BJ (cell line): Measurements from ENCODE around the gene SCMH1. TPM values are rescaled to one million over a fixed set of nuclear protein-coding genes. Genes with fewer than 3 reads are reported as not detected.

Source experiments
- CTCF ChIA-PET: fragments of 350-600 bp; formaldehyde crosslinking; extraction: SDS; loops from one replicate; lab custom pipeline; 2021; ENCODE audit warnings: antibody characterized with exemption, inconsistent platforms; lab: Yijun Ruan, JAX
- POLR2A ChIA-PET: fragments of 300-600 bp; sonication (Branson Sonifier 250); formaldehyde crosslinking; extraction: SDS; loops from one replicate; lab custom pipeline; 2021; ENCODE audit warnings: antibody characterized with exemption; lab: Charles Lee
- DNase-seq: peaks from one replicate; pipeline ENCODE4 v3.0.0-alpha.2; 2011; ENCODE audit warnings: low read depth
- H3K27me3 ChIP-seq: 2 replicates; pipeline ENCODE4 v1.6.0; 2011; ENCODE audit warnings: low read length; ENCODE audit not compliant: control insufficient read depth, insufficient read depth
- H3K36me3 ChIP-seq: 2 replicates; pipeline ENCODE4 v1.5.1; 2011; ENCODE audit warnings: low read length; ENCODE audit not compliant: control insufficient read depth, insufficient read depth
- H3K4me3 ChIP-seq: 2 replicates; pipeline ENCODE4 v1.5.1; 2011; ENCODE audit warnings: low read depth, mild to moderate bottlenecking, control low read depth, low read length
- CTCF ChIP-seq: IDR thresholded peaks from 2 replicates; pipeline ENCODE4 v1.5.1; 2011; ENCODE audit warnings: low read depth, mild to moderate bottlenecking, control low read depth, inconsistent platforms, low read length, moderate library complexity; ENCODE audit not compliant: insufficient read depth
- polyA plus RNA-seq: library from polyadenylated mRNA; depleted of rRNA; stranded (reverse); fragments of >200 nt; gene quantifications from 2 replicates; pipeline ENCODE4 v1.2.3, GENCODE V29; 2011

The SCMH1 gene
- polyA plus RNA-seq, 1 experiment, result 44.9 TPM

DNA sequence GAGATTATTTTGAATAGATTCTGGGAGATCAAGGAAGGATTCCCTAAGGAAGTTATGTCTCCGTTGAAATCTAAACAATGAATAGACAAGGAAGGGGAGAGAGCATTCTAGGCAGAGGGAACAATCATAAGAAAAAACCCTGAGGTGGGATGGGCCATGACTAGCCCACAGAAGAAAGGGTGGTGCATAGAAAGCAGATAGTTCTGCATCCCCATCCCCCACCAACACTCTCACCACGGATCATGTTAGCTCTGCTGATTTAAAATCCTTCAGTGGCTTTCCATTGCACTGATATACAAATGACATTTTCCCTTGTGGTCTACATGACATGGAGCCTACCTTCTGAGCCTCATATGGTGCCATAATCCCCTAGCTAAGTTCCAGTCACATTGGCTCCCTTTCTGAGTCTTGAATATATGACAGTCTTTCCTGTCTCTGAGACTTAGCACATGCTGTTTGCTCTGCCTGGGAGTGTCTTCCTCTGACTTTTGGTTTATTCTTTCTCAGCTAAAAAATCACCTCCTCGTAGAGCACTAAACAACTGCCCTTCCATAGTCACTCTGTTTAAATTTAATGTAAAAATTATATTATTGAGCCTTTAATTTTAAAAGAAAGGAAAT lies 15.2 kb downstream of the SCMH1 start:
- ChIA-PET CTCF (interaction anchor here (1.1 kb wide), 1 partner anchor 129 kb away, joined by 3 read pairs; no protein-coding TSS in a partner anchor), POLR2A (no interaction called here)
- H3K36me3 ChIP-seq, result no peaks in the 10 kb centered on the region; the same call in 1 of the 2 replicates
- no peak for TF ChIP-seq CTCF
- DNase-seq, result no peak
- H3K27me3 ChIP-seq, result no peaks in the 10 kb centered on the region
- H3K4me3 ChIP-seq, result no peak overlapping the region

- H3K36me3 ChIP-seq, result no peaks in the 10 kb centered on the region; the same call in 1 of the 2 replicates
- H3K27me3 ChIP-seq, result no peaks in the 10 kb centered on the region
- CTCF ChIA-PET, result no interaction called here
- no peak for DNase-seq
- H3K4me3 ChIP-seq, result no peak overlapping the region
- TF ChIP-seq CTCF, result no peak
- POLR2A ChIA-PET, result no interaction called here
Observed at GRCh38 chr1:41225495-41225894, 16.6 kb downstream of the SCMH1 start.

- no peak overlapping the region for H3K4me3 ChIP-seq
- TF ChIP-seq CTCF, result no peak
- ChIA-PET CTCF (no interaction called here), POLR2A (no interaction called here)
- no peaks in the 10 kb centered on the region for H3K36me3 ChIP-seq
- H3K27me3 ChIP-seq, result no peaks in the 10 kb centered on the region
- DNase-seq, result no peak
Observed at GRCh38 chr1:41222496-41222895, 19.6 kb downstream of the SCMH1 start.

DNA sequence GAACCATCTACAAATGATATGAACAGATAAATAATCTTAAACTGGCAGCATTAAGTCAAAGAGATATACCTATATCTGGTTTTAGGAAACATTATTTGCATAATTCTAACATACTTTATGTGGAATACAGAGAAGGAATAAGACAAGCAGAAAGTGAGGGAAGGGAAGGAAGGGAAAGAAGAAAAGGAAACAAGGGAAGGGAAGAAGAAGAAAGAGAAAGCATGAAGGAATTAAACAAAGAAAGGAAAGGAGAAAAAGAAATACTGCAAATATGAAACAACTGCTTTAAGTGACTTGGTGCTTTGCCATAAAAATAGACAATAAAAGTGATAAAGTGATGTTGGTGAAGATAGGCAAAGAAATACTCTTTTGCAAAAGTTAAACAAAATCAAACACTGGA lies 20.1 kb downstream of the SCMH1 start:
- ChIA-PET CTCF (no interaction called here), POLR2A (no interaction called here)
- no peak for TF ChIP-seq CTCF
- Histone ChIP-seq H3K4me3 (no peak overlapping the region), H3K36me3 (no peaks in the 10 kb centered on the region), H3K27me3 (no peaks in the 10 kb centered on the region)
- no peak for DNase-seq

- Histone ChIP-seq H3K36me3 (no peaks in the 10 kb centered on the region), H3K4me3 (no peak overlapping the region), H3K27me3 (no peaks in the 10 kb centered on the region)
- ChIA-PET POLR2A (no interaction called here), CTCF (no interaction called here)
- DNase-seq, result no peak
- TF ChIP-seq CTCF, result no peak
Observed at GRCh38 chr1:41218152-41218551, 24.0 kb downstream of the SCMH1 start.
